GM18909 (cell line): ENCODE measurements around the gene TTC7B.

Experiments
- ATAC-seq: cut with Tn5 transposase; IDR thresholded peaks from one replicate; pipeline ENCODE4 v1.9.1; 2021; ENCODE audit warnings: mild to moderate bottlenecking; ENCODE audit not compliant: unreplicated experiment, poor library complexity

TTC7B gene

GRCh38 chr14:90743425-90743824 is 72.8 kb downstream of the TTC7B start:
- ATAC-seq: no peak

- ATAC-seq: no peak
Measured at GRCh38 chr14:90742729-90743128, 73.5 kb downstream of the TTC7B start.

- no peak for ATAC-seq
Measured at GRCh38 chr14:90742252-90742651, 74.0 kb downstream of the TTC7B start.

GRCh38 chr14:90741682-90741946 is 74.6 kb downstream of the TTC7B start:
- no peak for ATAC-seq

GRCh38 chr14:90740946-90741681 is 75.1 kb downstream of the TTC7B start:
- ATAC-seq: no peak

GRCh38 chr14:90740081-90740480 is 76.1 kb downstream of the TTC7B start:
- ATAC-seq: no peak

- ATAC-seq: no peak
Measured at GRCh38 chr14:90739318-90740068, 76.7 kb downstream of the TTC7B start.

- ATAC-seq: no peak
Measured at GRCh38 chr14:90733139-90733808, 83.0 kb downstream of the TTC7B start.

- no peak for ATAC-seq
Measured at GRCh38 chr14:90732718-90733117, 83.5 kb downstream of the TTC7B start.

- ATAC-seq: no peak
Measured at GRCh38 chr14:90732139-90732538, 84.1 kb downstream of the TTC7B start.

GRCh38 chr14:90731487-90731886 is 84.7 kb downstream of the TTC7B start:
- no peak for ATAC-seq

GRCh38 chr14:90730206-90730766 is 85.9 kb downstream of the TTC7B start:
- ATAC-seq: no peak

- ATAC-seq: no peak
Measured at GRCh38 chr14:90728951-90729350, 87.3 kb downstream of the TTC7B start.

GRCh38 chr14:90727082-90727481 is 89.1 kb downstream of the TTC7B start:
- ATAC-seq: no peak

- no peak for ATAC-seq
Measured at GRCh38 chr14:90726656-90727055, 89.6 kb downstream of the TTC7B start.

- ATAC-seq: no peak
Measured at GRCh38 chr14:90724866-90725265, 91.4 kb downstream of the TTC7B start.

- ATAC-seq: no peak
Measured at GRCh38 chr14:90722590-90722989, 93.6 kb downstream of the TTC7B start.

- no peak for ATAC-seq
Measured at GRCh38 chr14:90721619-90722305, 94.5 kb downstream of the TTC7B start.

- ATAC-seq: no peak
Measured at GRCh38 chr14:90720832-90721231, 95.4 kb downstream of the TTC7B start.

- ATAC-seq: no peak
Measured at GRCh38 chr14:90720336-90720735, 95.9 kb downstream of the TTC7B start.

GRCh38 chr14:90717916-90718315 is 98.3 kb downstream of the TTC7B start:
- no peak for ATAC-seq
